ENCODE data around the gene CBX8.

The CBX8 gene

DNA sequence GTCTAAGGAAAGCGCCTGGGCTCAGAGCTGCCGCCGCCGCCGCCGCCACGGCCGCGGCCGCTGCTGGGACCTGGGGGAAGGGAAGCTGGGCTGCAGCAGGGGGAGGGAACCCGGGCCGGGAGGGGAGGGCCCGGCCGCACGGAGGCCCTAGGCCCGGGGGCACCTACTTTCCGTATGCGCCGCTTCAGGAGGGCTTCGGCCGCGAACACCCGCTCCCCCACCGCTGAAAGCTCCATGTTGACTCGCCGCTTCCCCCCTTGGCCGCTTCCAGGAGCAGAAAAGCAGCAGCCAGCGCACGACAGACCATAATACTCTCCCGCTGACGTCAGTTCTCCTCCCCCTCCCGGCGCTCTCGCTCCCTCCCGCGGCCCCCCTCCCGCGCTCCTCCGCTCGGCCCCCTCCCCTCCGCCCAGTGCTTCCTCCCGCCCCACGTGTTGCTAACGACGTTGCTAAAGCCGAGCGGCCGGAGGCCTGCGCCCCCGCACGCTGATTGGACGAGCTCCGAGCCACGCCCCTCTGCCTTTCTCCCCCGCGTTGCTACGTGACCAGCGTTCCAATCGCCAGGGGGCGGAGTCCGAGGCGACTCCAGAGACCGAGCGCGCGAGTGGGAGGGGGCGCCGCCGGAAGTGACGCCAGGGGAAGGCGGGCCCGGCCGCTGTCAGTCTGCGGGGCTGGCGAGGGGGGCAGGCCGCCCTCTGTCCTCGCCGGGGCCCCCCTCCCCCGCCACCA is at the start of gene CBX8:
Gene CBX8 (minus strand): TSS at position 315 of the 729 bp plus-strand sequence. CDS start 79 bp downstream, at position 236.
- peak; percentile 99 for DNase-seq (ENCODE audit: low read depth)

DNA sequence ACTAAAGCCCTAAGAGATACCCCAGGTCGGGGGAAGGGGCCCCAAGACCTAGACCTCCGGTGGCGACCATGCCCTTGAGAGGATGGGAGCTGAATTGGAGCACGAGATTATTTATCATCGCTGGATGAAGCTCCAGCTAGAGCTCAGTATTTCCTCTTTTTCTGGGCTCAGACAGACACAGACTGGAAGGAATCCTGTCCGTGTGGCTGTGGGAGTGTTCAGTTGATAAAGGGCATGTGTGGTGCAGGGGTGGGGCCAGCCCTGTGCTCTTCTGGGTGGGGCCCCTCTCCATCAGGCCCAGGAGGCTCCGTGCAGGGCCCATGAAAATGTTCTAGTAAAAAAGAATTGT is 48.7 kb upstream of the CBX8 start:
- peak; percentile 32 for DNase-seq (ENCODE audit: low read depth)

DNA sequence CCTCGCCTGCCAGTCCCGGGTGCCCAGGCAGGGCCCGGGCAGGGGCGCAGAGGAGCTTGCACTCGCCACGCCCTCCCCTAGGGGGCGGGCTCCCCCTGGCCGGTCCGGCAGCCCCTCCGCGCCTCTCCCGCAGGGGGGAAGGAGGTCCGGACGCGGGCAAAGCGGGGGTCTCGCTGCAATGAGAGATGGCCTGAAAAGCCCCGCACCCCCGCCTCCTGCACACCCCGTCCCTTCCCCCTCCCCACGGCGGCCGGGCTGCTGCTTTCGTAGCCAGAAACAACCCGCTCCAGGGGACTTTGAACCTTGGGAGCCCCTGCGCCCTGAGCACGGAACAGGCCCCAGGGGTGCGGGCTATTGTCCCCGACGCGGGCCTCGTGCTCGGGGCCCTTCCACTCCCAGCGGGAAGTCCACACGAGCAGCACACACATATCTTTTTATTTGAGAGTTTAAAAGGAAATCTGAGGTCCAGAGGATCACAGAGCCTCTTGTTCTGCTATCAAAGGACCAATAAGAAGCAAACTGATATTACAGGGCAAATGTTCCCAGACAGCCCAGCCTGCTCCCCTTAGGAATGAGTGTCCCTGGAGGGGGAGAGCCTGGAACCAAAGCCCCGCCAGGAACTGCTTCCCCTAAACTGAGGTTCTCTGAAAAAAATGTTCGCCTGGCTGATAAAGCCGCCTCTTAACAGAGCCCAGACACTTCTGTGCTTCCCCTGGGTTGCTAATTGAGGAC is 48.2 kb upstream of the CBX8 start:
- peak; percentile 22 for DNase-seq (ENCODE audit: low read depth)

DNA sequence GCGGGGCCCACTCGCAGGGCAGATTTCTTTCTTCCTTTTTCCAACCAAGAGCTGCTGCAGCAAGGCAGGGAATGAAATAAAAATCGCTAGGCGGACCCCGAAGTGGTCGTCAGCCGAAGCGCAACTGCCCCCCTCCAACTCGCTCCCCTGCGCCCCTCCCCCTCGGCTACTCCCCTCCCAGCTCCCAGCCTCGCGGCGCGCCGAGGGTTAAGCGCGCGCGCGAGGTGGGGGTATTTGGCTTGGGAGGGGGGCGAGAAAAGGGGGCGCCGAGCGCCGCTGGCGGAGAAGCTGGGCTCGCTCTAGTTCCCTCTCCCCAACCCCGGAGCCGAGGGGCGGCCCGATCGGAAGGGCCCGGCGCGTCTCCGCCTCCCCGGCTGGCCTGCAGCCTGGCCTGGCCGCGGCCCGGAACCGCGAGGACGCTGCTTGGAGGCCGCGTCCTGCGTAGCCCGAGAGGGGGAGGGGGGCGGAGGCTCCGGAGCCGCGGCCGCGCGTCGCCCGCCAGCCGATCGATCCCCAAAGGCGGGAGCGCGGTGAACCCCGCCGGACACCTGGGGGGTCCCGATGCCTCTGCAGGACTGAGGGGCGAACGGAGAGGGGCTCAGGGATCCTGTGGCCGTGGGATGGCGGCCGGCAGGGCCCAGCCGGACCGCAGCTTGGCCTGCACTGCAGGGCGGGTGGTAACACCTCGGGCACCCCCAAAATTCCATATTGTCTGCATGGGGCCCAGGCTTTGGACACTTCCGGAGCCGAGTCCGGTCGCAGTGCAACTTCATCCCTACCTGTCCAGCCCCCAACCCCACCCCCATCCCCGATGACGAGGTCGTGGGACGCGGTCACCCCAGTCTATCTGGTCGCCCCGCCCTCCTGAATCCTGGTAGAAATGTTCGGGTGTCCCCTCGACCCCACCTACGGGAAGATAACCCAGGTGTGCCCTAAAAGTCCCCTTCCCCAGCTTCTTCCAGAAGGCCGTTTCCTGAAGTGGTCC is 47.2 kb upstream of the CBX8 start:
- peak; percentile 74 for DNase-seq (ENCODE audit: low read depth)

DNA sequence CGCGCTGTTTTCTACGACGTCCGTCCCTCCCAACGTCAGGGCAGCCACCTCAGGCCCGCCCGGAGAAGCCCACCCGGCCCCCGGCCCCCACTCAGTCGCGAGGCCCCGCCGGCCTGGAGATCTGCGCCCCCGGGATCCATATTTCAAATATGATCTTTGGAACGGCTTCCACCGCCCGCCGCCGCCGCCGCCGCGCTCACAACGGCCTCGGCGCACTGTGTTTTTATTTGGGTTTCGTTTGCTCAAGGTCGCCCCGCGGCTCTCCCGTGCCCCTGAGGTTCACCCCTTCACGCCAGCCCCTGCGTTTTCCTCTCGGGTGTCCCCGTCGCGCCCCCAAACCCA is 46.6 kb upstream of the CBX8 start:
- DNase-seq (ENCODE audit: low read depth) = peak; percentile 17

GRCh38 chr17:79842656-79843473 is 46.0 kb upstream of the CBX8 start:
- peak; percentile 27 for DNase-seq (ENCODE audit: low read depth)

DNA sequence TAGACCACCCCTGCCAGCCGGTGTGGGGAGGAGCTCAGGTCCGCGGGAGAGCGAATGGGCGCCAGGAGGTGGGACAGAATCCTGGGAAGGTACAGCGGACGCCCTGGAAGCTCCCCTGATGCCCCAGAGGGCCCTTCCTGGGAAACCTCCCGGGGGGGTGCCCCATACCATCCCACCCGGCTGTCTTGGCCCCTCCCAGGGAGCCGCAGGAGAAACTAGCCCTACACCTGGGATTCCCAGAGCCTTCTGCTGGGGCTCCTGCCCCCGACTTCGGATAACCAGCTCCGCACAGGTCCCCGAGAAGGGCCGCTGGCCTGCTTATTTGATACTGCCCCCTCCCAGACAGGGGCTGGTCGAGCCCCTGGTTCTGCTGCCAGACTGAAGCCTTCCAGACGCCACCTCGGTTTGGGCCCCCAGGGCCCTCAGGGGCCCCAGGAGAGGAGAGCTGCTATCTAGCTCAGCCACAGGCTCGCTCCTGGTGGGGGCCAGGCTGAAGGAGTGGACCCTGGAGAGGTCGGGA is 45.3 kb upstream of the CBX8 start:
- no peak for DNase-seq (ENCODE audit: low read depth)

DNA sequence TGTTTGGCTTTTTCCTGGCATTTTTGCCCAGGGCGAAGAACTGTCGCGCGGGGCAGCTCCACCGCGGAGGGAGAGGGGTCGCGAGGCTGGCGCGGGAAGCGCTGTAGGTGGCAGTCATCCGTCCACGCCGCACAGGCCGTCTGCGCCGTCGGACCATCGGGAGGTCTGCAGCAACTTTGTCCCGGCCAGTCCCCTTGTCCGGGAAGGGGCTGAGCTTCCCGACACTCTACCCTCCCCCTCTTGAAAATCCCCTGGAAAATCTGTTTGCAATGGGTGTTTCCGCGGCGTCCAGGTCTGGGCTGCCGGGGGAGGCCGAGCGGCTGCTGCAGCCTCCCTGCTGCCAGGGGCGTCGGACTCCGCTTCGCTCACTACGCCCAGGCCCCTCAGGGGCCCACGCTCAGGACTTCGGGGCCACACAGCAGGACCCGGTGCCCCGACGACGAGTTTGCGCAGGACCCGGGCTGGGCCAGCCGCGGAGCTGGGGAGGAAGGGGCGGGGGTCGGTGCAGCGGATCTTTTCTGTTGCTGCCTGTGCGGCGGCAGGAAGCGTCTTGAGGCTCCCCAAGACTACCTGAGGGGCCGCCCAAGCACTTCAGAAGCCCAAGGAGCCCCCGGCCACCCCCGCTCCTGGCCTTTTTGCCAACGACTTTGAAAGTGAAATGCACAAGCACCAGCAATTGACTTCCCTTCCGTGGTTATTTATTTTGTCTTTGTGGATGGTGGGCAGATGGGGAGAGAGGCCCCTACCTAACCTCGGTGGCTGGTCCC is 44.7 kb upstream of the CBX8 start:
- no peak for DNase-seq (ENCODE audit: low read depth)

DNA sequence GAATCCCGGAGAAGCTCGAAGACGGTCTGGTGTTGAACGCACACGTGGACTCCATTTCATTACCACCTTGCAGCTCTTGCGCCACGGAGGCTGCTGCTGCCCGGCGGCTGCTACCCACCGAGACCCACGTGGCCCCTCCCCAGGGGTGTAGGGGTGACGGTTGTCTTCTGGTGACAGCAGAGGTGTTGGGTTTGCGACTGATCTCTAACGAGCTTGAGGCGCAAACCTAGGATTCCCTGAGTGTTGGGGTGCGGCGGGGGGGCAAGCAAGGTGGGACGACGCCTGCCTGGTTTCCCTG is 44.1 kb upstream of the CBX8 start:
- no peak for DNase-seq (ENCODE audit: low read depth)

GRCh38 chr17:79840269-79840988 is 43.6 kb upstream of the CBX8 start:
- DNase-seq (ENCODE audit: low read depth) = peak; percentile 61

DNA sequence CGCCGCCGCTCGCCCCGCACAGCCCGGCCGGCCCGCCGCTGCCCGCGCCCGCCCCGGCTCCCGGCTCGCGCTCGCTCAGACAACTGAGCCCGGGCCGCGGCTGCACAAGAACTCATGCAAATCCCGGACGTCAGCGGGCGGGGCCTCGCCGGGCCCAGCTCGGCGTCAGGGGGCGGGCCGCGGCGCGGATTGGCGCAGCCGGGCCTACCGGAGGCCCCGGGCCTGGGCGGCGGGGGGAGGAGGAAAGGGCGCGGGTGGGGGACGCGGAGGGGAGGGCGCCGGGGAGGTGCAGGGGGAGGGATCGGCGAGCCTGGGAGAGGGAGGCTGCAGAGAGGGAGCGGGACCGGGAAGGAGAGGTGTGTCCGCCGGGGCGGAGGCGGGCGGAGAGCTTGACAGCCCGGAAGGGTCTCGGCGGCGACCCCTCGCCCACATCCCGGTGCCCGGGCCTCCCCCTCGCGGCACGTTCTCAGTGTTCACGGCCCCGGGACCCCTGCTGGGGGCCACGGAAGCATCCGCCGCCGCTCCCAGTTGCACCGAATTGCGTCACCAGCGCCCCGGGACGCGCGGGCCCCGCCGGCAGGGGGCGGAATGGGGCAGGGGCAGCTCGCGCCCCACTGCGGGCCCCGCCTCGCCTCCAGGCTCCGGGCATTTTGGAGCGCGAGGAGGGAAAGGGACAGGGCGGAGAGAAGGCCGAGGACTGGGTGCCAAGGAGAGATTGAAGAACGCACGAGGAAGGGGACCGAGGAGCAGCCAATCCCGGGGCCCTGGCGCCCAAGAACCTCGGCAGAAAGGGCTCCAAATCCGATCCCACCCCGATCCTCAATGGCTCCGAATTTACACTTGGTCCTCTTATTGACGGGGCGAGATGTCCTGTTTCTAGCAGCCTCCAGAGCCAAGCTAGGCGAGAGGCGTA is 42.7 kb upstream of the CBX8 start, which contains the start of gene CBX4:
Gene CBX4 (minus strand): TSS at position 85 of the 913 bp plus-strand sequence. CDS start 189 bp downstream, outside the sequence.
- DNase-seq (ENCODE audit: low read depth) = peak; percentile 93

DNA sequence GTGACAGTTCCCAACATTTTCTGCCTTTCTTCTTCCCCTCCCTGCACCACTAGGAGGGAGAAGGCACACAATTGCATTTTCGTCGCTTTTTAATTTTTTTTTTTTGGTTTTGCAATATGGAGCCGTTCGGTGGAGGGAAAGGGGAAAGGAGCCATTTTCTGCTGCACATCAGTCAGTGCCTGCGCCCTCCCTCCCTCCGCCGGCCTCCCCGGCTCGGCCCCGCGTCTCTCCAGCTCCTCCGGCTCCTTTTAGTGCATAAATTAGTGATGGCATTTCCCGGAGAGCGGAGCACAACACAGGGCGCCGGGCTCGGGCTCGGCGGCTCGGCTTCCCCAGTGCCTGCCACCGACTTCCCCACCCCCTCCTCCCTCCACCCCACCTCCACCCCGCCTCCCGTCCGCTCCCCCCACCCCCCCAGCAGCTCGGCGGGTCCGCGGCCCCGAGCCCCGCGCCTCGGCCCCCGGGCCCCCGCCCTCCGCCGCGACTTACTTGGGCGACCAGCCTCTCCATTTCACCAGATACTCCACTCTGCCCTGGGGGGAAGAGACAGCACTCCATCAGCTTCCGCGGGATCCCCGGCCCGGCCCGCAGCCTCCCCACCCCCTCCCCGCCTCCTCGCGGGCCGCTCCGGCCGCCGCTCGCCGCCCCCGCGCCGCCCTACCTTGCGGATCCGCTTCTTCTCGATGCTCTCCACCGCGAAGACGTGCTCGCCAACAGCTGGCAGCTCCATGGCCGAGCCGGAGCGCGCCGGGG is 41.8 kb upstream of the CBX8 start:
- peak; percentile 69 for DNase-seq (ENCODE audit: low read depth)

- no peak for DNase-seq (ENCODE audit: low read depth)
Observed at GRCh38 chr17:79837888-79838521, 41.1 kb upstream of the CBX8 start.

DNA sequence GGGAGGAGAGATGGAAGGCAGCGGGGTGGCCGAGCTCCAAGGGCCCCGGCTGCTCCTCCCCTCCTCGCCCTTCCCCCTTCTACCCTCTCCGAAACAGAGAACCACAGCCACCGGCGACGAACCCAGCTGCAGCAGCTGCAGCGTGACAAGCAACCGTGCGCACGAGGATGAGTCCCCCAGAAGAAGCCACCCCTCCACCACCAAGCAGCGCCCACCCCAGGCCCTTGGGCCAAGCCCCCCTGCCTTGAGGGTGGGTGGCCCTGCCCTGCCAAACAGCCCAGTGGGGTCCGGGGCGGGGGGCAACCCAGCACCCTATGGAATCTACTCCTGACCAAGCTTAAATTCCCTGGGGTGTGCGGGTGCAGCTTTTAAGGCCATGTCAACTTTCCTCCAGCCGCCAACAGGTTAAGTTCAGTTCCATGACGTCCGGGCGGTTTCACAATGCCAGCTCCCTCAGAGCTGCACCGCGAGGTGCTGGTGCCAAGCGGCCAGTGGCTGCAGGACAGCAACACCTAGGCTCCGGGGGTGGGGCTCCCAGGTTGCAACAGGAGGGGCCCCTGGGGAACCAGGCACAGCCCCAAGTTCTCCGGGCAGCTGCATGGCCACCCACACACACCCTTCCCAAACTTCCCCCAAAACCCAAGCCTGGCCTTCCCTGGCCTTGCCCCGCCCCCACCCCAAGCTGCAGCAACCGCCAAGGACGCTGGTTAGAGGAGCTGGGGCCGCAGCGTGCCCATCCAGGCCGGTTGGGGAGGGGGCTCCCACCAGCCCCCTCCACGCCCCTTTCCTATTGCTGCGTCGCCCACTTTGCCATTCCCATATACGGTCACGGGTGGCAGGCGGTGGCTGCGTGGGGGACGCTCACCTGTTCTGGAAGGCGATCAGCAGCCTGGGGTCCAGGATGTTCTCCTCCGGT is 40.4 kb upstream of the CBX8 start:
- peak; percentile 86 for DNase-seq (ENCODE audit: low read depth)

DNA sequence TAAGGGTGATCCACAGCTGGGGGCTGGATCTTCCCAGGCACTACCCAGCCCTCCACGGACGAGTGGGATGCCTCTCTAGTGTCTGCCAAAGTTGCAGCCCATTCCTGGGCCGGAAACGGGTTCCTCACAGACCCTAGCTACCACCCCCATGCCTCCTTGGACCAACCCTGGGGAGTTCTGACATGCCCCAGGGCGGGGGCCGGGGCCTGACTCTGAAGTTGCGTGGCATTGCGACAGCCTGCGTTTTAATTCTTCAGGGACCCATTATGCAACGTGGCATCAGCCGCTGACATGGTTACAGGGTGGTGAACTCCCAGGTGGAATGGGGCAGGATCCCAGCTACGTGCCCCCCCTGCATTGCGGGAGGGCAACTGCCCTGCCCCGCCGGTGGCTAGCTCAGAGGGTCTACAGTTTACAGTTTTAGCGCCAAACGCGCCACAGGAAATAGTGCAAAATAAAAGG is 39.7 kb upstream of the CBX8 start:
- DNase-seq (ENCODE audit: low read depth) = peak; percentile 23

- DNase-seq (ENCODE audit: low read depth) = no peak
Observed at GRCh38 chr17:79835953-79836509, 39.2 kb upstream of the CBX8 start.

Data from iris pigment epithelial cell (primary cell).